ENCODE measurements around the gene RASSF8. TPM values are rescaled to one million over a fixed set of nuclear protein-coding genes. Genes with fewer than 3 reads are reported as not detected.
A peak's percentile ranks its signal among the peaks of the same experiment; 100 is the strongest.

Gene RASSF8
- total RNA-seq, 1 experiment from 2014 or later = 9.2 TPM

DNA sequence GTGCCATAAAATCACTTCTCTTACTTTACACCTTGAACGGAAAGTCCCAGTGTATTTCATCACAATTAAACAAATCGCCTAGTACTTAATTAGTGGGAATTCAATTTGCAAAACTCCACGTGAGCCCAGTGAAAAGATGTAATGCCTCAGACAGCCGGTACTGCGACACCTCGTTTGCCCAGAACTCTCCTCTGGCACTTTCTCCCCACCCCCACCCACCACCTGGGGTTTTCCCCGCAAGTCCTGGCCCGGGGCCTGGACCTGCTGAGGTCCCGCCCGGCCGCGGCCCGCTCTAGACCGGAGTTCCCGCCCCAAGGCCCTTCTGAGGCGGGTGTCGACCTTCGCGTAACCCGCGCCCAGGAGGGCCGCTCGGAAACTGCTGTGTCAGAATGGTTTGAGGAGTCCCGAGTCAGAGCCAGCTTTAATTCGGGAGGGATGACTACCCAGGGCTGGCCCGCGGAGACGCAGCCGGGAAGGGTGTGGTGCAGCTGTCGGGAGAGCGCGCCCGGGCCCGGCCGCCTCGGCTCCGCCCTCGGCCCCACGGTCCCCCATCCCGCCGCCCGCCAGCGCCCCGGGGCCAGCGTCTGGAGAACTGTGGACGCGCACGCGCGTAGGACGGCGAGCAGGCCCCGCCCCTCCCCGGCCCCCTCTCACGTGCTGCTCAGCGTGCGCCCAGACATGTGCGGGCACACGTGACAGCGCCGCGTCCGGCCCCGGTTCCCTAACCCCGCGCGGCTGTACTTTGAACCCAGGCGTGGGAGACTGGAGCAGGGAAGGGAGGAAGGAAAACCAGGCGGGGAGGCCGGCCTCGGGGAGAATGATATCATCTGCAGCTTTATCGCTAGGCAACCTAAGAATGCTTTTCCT lies 155.6 kb downstream of the RASSF8 start (continued):
- TF ChIP-seq, protein P1, sequence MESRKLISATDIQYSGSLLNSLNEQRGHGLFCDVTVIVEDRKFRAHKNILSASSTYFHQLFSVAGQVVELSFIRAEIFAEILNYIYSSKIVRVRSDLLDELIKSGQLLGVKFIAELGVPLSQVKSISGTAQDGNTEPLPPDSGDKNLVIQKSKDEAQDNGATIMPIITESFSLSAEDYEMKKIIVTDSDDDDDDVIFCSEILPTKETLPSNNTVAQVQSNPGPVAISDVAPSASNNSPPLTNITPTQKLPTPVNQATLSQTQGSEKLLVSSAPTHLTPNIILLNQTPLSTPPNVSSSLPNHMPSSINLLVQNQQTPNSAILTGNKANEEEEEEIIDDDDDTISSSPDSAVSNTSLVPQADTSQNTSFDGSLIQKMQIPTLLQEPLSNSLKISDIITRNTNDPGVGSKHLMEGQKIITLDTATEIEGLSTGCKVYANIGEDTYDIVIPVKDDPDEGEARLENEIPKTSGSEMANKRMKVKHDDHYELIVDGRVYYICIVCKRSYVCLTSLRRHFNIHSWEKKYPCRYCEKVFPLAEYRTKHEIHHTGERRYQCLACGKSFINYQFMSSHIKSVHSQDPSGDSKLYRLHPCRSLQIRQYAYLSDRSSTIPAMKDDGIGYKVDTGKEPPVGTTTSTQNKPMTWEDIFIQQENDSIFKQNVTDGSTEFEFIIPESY (IDR thresholded peaks at IDR 0.05; ENCODE audit: extremely low read depth, insufficient replicate concordance, low read length) = no peak
- TF ChIP-seq ZFX (IDR thresholded peaks at IDR 0.05) (peak; percentile 71; the same call in 1 of the 2 replicates), EZH2 (IDR thresholded peaks at IDR 0.05) (no peak), SIN3A (IDR thresholded peaks at IDR 0.05; ENCODE audit: low read depth) (no peak; the same call in 1 of the 2 replicates), TCF7L2 (IDR thresholded peaks at IDR 0.05; ENCODE audit: borderline replicate concordance, extremely low read depth, insufficient read depth, insufficient read length) (peak; percentile 95), ELF1 (IDR thresholded peaks at IDR 0.05; ENCODE audit: borderline replicate concordance, low read depth) (no peak), SP1 (IDR thresholded peaks at IDR 0.05; ENCODE audit: low read depth) (peak; percentile 80), POLR2A (IDR thresholded peaks at IDR 0.05; ENCODE audit: borderline replicate concordance, extremely low read depth, insufficient read depth, insufficient read length) (no peak), FOSL1 (IDR thresholded peaks at IDR 0.05; ENCODE audit: low read depth) (no peak), ZNF274 (IDR thresholded peaks at IDR 0.05; ENCODE audit: low read depth, low read length) (no peak), CEBPB (IDR thresholded peaks at IDR 0.05; ENCODE audit: low read depth) (0 out of 2 replicates have a peak, but pooled peaks have one; percentile 16), JUND (IDR thresholded peaks at IDR 0.05) (no peak), SRF (IDR thresholded peaks at IDR 0.05; ENCODE audit: low read depth) (no peak)
- TF ChIP-seq, protein P2, sequence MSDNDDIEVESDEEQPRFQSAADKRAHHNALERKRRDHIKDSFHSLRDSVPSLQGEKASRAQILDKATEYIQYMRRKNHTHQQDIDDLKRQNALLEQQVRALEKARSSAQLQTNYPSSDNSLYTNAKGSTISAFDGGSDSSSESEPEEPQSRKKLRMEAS (IDR thresholded peaks at IDR 0.05) = peak; percentile 98

Data from HCT116 (cell line).